ENCODE data around the gene PEX19. TPM values are rescaled to one million over a fixed set of nuclear protein-coding genes. Genes with fewer than 3 reads are reported as not detected.

The PEX19 gene
- polyA plus RNA-seq, 1 donor from 2014 or later = 51.6 TPM

DNA sequence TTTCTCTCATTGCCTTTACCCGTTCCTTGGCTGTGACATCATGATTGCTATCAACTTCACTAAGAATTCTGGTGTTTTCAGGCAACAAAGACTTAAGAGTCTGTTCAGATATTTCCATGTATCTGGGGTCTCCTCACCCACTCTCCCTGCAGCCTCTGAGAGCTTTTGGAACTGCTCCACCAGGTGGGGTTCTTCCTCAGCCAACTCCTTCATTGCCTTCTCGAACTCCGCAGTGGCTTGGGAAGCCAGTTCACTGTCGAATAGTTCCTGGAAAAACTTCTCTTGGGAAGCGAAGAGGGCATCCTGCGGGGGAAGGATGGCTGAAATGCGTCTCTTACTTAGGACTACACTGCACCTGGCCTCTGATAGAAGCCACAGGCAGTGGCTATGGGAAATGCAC lies 2.1 kb downstream of the PEX19 start:
- TF ChIP-seq, protein P1, sequence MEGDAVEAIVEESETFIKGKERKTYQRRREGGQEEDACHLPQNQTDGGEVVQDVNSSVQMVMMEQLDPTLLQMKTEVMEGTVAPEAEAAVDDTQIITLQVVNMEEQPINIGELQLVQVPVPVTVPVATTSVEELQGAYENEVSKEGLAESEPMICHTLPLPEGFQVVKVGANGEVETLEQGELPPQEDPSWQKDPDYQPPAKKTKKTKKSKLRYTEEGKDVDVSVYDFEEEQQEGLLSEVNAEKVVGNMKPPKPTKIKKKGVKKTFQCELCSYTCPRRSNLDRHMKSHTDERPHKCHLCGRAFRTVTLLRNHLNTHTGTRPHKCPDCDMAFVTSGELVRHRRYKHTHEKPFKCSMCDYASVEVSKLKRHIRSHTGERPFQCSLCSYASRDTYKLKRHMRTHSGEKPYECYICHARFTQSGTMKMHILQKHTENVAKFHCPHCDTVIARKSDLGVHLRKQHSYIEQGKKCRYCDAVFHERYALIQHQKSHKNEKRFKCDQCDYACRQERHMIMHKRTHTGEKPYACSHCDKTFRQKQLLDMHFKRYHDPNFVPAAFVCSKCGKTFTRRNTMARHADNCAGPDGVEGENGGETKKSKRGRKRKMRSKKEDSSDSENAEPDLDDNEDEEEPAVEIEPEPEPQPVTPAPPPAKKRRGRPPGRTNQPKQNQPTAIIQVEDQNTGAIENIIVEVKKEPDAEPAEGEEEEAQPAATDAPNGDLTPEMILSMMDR (IDR thresholded peaks at IDR 0.05; ENCODE audit: poor library complexity, severe bottlenecking) = no peak
- TF ChIP-seq EZH2 (IDR thresholded peaks at IDR 0.05; ENCODE audit: borderline replicate concordance, insufficient read depth, low read length, poor library complexity, severe bottlenecking) = no peak
- TF ChIP-seq RAD21 (conservative IDR thresholded peaks at IDR 0.05) = no peak
- TF ChIP-seq POLR2AphosphoS5 (IDR thresholded peaks at IDR 0.05) = no peak
- no peak for TF ChIP-seq SMC3 (conservative IDR thresholded peaks at IDR 0.05; ENCODE audit: poor library complexity)
- TF ChIP-seq MXI1 (conservative IDR thresholded peaks at IDR 0.05; ENCODE audit: poor library complexity, severe bottlenecking) = no peak
- no peak for TF ChIP-seq TAF1 (IDR thresholded peaks at IDR 0.05; ENCODE audit: low read depth)
- TF ChIP-seq, protein P2, sequence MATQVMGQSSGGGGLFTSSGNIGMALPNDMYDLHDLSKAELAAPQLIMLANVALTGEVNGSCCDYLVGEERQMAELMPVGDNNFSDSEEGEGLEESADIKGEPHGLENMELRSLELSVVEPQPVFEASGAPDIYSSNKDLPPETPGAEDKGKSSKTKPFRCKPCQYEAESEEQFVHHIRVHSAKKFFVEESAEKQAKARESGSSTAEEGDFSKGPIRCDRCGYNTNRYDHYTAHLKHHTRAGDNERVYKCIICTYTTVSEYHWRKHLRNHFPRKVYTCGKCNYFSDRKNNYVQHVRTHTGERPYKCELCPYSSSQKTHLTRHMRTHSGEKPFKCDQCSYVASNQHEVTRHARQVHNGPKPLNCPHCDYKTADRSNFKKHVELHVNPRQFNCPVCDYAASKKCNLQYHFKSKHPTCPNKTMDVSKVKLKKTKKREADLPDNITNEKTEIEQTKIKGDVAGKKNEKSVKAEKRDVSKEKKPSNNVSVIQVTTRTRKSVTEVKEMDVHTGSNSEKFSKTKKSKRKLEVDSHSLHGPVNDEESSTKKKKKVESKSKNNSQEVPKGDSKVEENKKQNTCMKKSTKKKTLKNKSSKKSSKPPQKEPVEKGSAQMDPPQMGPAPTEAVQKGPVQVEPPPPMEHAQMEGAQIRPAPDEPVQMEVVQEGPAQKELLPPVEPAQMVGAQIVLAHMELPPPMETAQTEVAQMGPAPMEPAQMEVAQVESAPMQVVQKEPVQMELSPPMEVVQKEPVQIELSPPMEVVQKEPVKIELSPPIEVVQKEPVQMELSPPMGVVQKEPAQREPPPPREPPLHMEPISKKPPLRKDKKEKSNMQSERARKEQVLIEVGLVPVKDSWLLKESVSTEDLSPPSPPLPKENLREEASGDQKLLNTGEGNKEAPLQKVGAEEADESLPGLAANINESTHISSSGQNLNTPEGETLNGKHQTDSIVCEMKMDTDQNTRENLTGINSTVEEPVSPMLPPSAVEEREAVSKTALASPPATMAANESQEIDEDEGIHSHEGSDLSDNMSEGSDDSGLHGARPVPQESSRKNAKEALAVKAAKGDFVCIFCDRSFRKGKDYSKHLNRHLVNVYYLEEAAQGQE (IDR thresholded peaks at IDR 0.05; ENCODE audit: borderline replicate concordance) = no peak
- TF ChIP-seq EP300 (conservative IDR thresholded peaks at IDR 0.05; ENCODE audit: poor library complexity, severe bottlenecking) = no peak
- H3K9me2 ChIP-seq (ENCODE audit: insufficient read depth, low read length) = no peaks in the 10 kb centered on the region
- H3F3A ChIP-seq (ENCODE audit: insufficient read depth, low read length, poor library complexity, severe bottlenecking) = no peaks in the 10 kb centered on the region
- H3K79me2 ChIP-seq (replicated peaks; ENCODE audit: insufficient read depth, low read length) = peaks cover 8% of the 10 kb centered on the region
- H3K9me3 ChIP-seq (ENCODE audit: low read length) = no peaks in the 10 kb centered on the region
- no peak overlapping the region for H3K4me3 ChIP-seq (ENCODE audit: low read length)
- H3K27ac ChIP-seq (ENCODE audit: low read length) = no peak overlapping the region
- H3K9ac ChIP-seq (ENCODE audit: low read length) = no peak overlapping the region
- no peak overlapping the region for H2AFZ ChIP-seq (ENCODE audit: low read depth, low read length)
- H3K27me3 ChIP-seq (ENCODE audit: insufficient read depth, low read depth, low read length) = no peaks in the 10 kb centered on the region
- H3K36me3 ChIP-seq (ENCODE audit: insufficient read depth, low read length) = no peaks in the 10 kb centered on the region
- no peak overlapping the region for H3K4me2 ChIP-seq (ENCODE audit: low read length)
- H4K20me1 ChIP-seq (ENCODE audit: insufficient read depth) = no peaks in the 10 kb centered on the region

DNA sequence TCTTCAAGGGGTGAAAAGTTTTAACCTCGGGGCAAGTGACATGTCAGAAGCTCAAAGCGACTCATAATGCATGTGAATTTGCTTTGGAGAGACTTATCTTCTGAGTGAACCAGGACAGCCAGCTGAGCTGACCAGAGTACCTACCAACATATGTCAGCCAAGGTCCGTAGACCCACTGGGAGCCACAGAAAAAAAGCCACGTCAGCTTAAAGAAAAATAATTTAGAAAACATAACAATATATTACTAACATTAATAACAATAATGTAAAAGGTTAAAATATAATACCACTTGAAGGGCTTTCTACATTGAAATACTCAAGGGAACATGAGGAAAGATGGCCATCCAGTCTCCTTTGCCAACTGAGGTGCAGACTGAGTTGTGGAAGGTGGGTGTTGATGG lies 6.9 kb downstream of the PEX19 start:
- no peak overlapping the region for H3K4me3 ChIP-seq (ENCODE audit: low read length)
- H3K9me2 ChIP-seq (ENCODE audit: insufficient read depth, low read length) = no peaks in the 10 kb centered on the region
- TF ChIP-seq EP300 (conservative IDR thresholded peaks at IDR 0.05; ENCODE audit: poor library complexity, severe bottlenecking) (no peak), SMC3 (conservative IDR thresholded peaks at IDR 0.05; ENCODE audit: poor library complexity) (no peak), RAD21 (conservative IDR thresholded peaks at IDR 0.05) (no peak), TAF1 (IDR thresholded peaks at IDR 0.05; ENCODE audit: low read depth) (no peak), MXI1 (conservative IDR thresholded peaks at IDR 0.05; ENCODE audit: poor library complexity, severe bottlenecking) (no peak), EZH2 (IDR thresholded peaks at IDR 0.05; ENCODE audit: borderline replicate concordance, insufficient read depth, low read length, poor library complexity, severe bottlenecking) (no peak), POLR2AphosphoS5 (IDR thresholded peaks at IDR 0.05) (no peak)
- TF ChIP-seq, protein P1 (IDR thresholded peaks at IDR 0.05; ENCODE audit: poor library complexity, severe bottlenecking) = no peak
- TF ChIP-seq, protein P2 (IDR thresholded peaks at IDR 0.05; ENCODE audit: borderline replicate concordance) = no peak
- no peaks in the 10 kb centered on the region for H3K36me3 ChIP-seq (ENCODE audit: insufficient read depth, low read length)
- no peak overlapping the region for H3K27ac ChIP-seq (ENCODE audit: low read length)
- H3K79me2 ChIP-seq (replicated peaks; ENCODE audit: insufficient read depth, low read length) = no peaks in the 10 kb centered on the region
- H3K27me3 ChIP-seq (ENCODE audit: insufficient read depth, low read depth, low read length) = no peaks in the 10 kb centered on the region
- H3K4me2 ChIP-seq (ENCODE audit: low read length) = no peak overlapping the region
- no peaks in the 10 kb centered on the region for H3F3A ChIP-seq (ENCODE audit: insufficient read depth, low read length, poor library complexity, severe bottlenecking)
- no peaks in the 10 kb centered on the region for H3K9me3 ChIP-seq (ENCODE audit: low read length)
- H3K9ac ChIP-seq (ENCODE audit: low read length) = no peak overlapping the region
- H4K20me1 ChIP-seq (ENCODE audit: insufficient read depth) = no peaks in the 10 kb centered on the region
- H2AFZ ChIP-seq (ENCODE audit: low read depth, low read length) = no peak overlapping the region

All from neural cell (in vitro differentiated cells).